HepG2 (cell line): ENCODE data around the gene PKM. TPM values are rescaled to one million over a fixed set of nuclear protein-coding genes. Genes with fewer than 3 reads are reported as not detected.

Experiments used
- ATAC-seq: fragments of 200-7000 bp; cut with Tn5 transposase; 3 replicates; pipeline ENCODE4 v1.9.1; 2020; ENCODE audit warnings: mild to moderate bottlenecking, moderate library complexity
- BruUV-seq: library from RNA; stranded (reverse); fragments of 400-500 nt; replicated peaks from 2 replicates; lab custom pipeline; 2021; lab: Mats Ljungman, UMichigan
- CTCF ChIA-PET: fragments of 300-600 bp; formaldehyde crosslinking; extraction: SDS; loops from one replicate; lab custom pipeline; 2021; ENCODE audit warnings: low total read pairs, inconsistent platforms, low intra/inter-chr PET ratio; lab: Yijun Ruan, JAX
- POLR2A ChIA-PET: fragments of 350-600 bp; sonication (Branson Sonifier 250); formaldehyde crosslinking; loops from one replicate; lab custom pipeline; 2020; ENCODE audit warnings: antibody characterized with exemption, inconsistent platforms; lab: Yijun Ruan, JAX
- DNase-seq: peaks from one replicate; pipeline ENCODE4 v3.0.0-alpha.2; 2015; ENCODE audit warnings: low spot score
- FAIRE-seq: peaks from 3 replicates; lab custom pipeline; 2011; peaks lifted over from hg19 to GRCh38; lab: Jason Lieb, UNC
- H2AFZ ChIP-seq: one replicate; pipeline ENCODE4 v1.6.1; 2011; ENCODE audit warnings: low read length, inconsistent platforms
- H3K27ac ChIP-seq: fragments of 300-600 bp; 3 replicates; pipeline ENCODE4 v1.8.0; 2011; ENCODE audit warnings: mixed run types, mild to moderate bottlenecking, mixed read lengths, low read length, inconsistent platforms; ENCODE audit not compliant: insufficient read depth; ENCODE audit errors: extremely low read length
- H3K27me3 ChIP-seq, 2 experiments: fragments of 200-600 bp in 1 of 2; 2 replicates in 1 of 2; 3 replicates in 1 of 2; pipeline versions ENCODE4 v1.6.0 to v1.8.0; 2011; ENCODE audit warnings: low read length in 2 of 2, mild to moderate bottlenecking in 2 of 2, moderate library complexity in 2 of 2, inconsistent platforms in 1 of 2; ENCODE audit not compliant: insufficient read depth in 2 of 2, control insufficient read depth in 1 of 2
- H3K36me3 ChIP-seq, 2 experiments: fragments of 200-600 bp in 1 of 2; replicated peaks in 1 of 2; 2 replicates in 1 of 2; 3 replicates in 1 of 2; pipeline versions ENCODE4 v1.5.1 to v1.8.0; 2011; ENCODE audit warnings: low read length in 2 of 2, inconsistent platforms in 1 of 2; ENCODE audit not compliant: insufficient read depth in 2 of 2, control insufficient read depth in 1 of 2
- H3K4me1 ChIP-seq: 2 replicates; pipeline ENCODE4 v1.5.1; 2012; ENCODE audit warnings: low read length, inconsistent platforms; ENCODE audit not compliant: insufficient read depth
- H3K4me2 ChIP-seq: 2 replicates; pipeline ENCODE4 v1.6.0; 2011; ENCODE audit warnings: low read depth, low read length, inconsistent platforms
- H3K4me3 ChIP-seq, 3 experiments: fragments of 200-600 bp in 1 of 3; sonication (generic), shearing (Covaris generic) in 1 of 3; replicated peaks in 1 of 3; 2 replicates each; pipeline ENCODE4 v1.5.1; 2011 to 2016; ENCODE audit warnings: low read length in 3 of 3, inconsistent platforms in 2 of 3, low read depth in 2 of 3, mild to moderate bottlenecking in 2 of 3, control low read depth in 1 of 3, mixed read lengths in 1 of 3; ENCODE audit not compliant: insufficient read depth in 1 of 3
- H3K79me2 ChIP-seq: one replicate; pipeline ENCODE4 v1.6.1; 2011; ENCODE audit warnings: low read length, inconsistent platforms; ENCODE audit not compliant: insufficient read depth
- H3K9ac ChIP-seq: 2 replicates; pipeline ENCODE4 v1.6.0; 2011; ENCODE audit warnings: mild to moderate bottlenecking, low read depth, low read length, inconsistent platforms; ENCODE audit not compliant: insufficient read depth
- H3K9me3 ChIP-seq: 2 replicates; pipeline ENCODE4 v1.5.1; 2012; ENCODE audit warnings: mild to moderate bottlenecking, low read length
- H4K20me1 ChIP-seq: 2 replicates; pipeline ENCODE4 v1.6.0; 2011; ENCODE audit warnings: inconsistent platforms, mild to moderate bottlenecking, low read length, moderate library complexity; ENCODE audit not compliant: insufficient read depth
- ADNP ChIP-seq: sonication (generic); formaldehyde crosslinking; IDR thresholded peaks from 2 replicates; pipeline ENCODE4 v1.4.0; 2020; ENCODE audit warnings: missing genetic modification reagents
- GPN1 ChIP-seq: sonication (generic); formaldehyde crosslinking; IDR thresholded peaks from 2 replicates; pipeline ENCODE4 v1.5.1; 2020; ENCODE audit warnings: missing genetic modification reagents, borderline replicate concordance
- HNF1B ChIP-seq: sonication (generic); formaldehyde crosslinking; IDR thresholded peaks from 2 replicates; pipeline ENCODE4 v1.5.1; 2020; ENCODE audit warnings: mild to moderate bottlenecking, moderate library complexity, missing genetic modification reagents
- MXD3 ChIP-seq: IDR thresholded peaks from 2 replicates; pipeline ENCODE4 v1.6.1; 2016; ENCODE audit warnings: mild to moderate bottlenecking, missing biosample characterization, missing genetic modification reagents
- POLR2A ChIP-seq, 2 experiments: IDR thresholded peaks; 2 replicates each; pipeline ENCODE4 v1.6.1; 2011; ENCODE audit warnings: low read depth in 2 of 2, low read length in 2 of 2, mild to moderate bottlenecking in 1 of 2, moderate library complexity in 1 of 2; ENCODE audit not compliant: insufficient read depth in 1 of 2
- RBFOX2 ChIP-seq: fragments of 200-400 bp; formaldehyde crosslinking; IDR thresholded peaks from 2 replicates; pipeline ENCODE4 v1.6.1; 2017; ENCODE audit warnings: low read depth, mild to moderate bottlenecking, low read length
- RFX5 ChIP-seq: IDR thresholded peaks from 2 replicates; pipeline ENCODE4 v1.6.1; 2011; ENCODE audit warnings: low read depth, low read length, improper control_type of control experiment
- TERF1 ChIP-seq: sonication (generic); formaldehyde crosslinking; IDR thresholded peaks from 2 replicates; pipeline ENCODE4 v1.8.0; 2022; ENCODE audit warnings: mild to moderate bottlenecking, missing genetic modification reagents, moderate library complexity
- THAP7 ChIP-seq: sonication (generic); formaldehyde crosslinking; IDR thresholded peaks from 2 replicates; pipeline ENCODE4 v1.8.1; 2023; ENCODE audit warnings: mild to moderate bottlenecking, missing genetic modification reagents
- ZNF160 ChIP-seq: sonication (generic); formaldehyde crosslinking; IDR thresholded peaks from 2 replicates; pipeline ENCODE4 v1.8.0; 2022; ENCODE audit warnings: mild to moderate bottlenecking, inconsistent platforms, missing genetic modification reagents
- WGBS: methylation state at CpG from one replicate; pipeline ENCODE4 v1.1.6; 2017; ENCODE audit warnings: low lambda C conversion rate; 5-methylcytosine and 5-hydroxymethylcytosine counted together
- in situ Hi-C: cut with HindIII; loops from 2 replicates; pipeline ENCODE4 v1.10.0; 2017; ENCODE audit warnings: low pct_unique_long_range_greater_than_20kb; ENCODE audit not compliant: extremely low pct_ligation_motif_present
- intact Hi-C: fragments of 100-400 bp; cut with micrococcal nuclease; formaldehyde crosslinking; loops from one replicate; pipeline ENCODE4 v1.10.0; 2022; ENCODE audit not compliant: unreplicated experiment
- polyA plus RNA-seq, 8 experiments: library from polyadenylated mRNA; depleted of rRNA in 3 of 8; stranded (reverse) in 7 of 8; unstranded in 1 of 8; fragments of >200 nt; fragmentation: Illumina TruSeq in 4 of 8; extraction: Trizol in 4 of 8; gene quantifications; 2 replicates each; pipeline versions ENCODE4 v1.2.1 to v1.2.3, GENCODE V29; 2011 to 2016; ENCODE audit warnings: low read depth in 4 of 8, missing spikeins in 1 of 8, mixed read lengths in 1 of 8; ENCODE audit not compliant: insufficient read depth in 1 of 8
- total RNA-seq, 5 experiments: library from RNA; depleted of rRNA; stranded (reverse); fragments of >200 nt; fragmentation: Illumina TruSeq; extraction: Trizol; gene quantifications; 2 replicates each; pipeline ENCODE4 v1.2.3, GENCODE V29; 2016; ENCODE audit warnings: low read depth in 1 of 5

PKM gene
- total and polyA plus RNA-seq, 2 of the 13 experiments (the other 11 are each of a cell fraction or from before 2014, with no cell fraction given) = 488 to 780 TPM

GRCh38 chr15:72217216-72217615 is 13.8 kb downstream of the PKM start:
- Histone ChIP-seq H3K9me3 (no peaks in the 10 kb centered on the region), H3K9ac (no peak overlapping the region), H3K4me2 (no peak overlapping the region), H3K4me1 (peaks cover 53% of the 10 kb centered on the region), H2AFZ (no peak overlapping the region), H3K27me3 (no peaks in the 10 kb centered on the region), H3K79me2 (peaks cover 38% of the 10 kb centered on the region), H3K36me3 (peaks cover 34 to 90% of the 10 kb centered on the region in 2 experiments), H3K27ac (no peak overlapping the region), H4K20me1 (peaks cover 88% of the 10 kb centered on the region), H3K4me3 (no peak overlapping the region)
- intact Hi-C loops (no loop called here), in situ Hi-C loops (no loop called here)
- CTCF ChIA-PET = no interaction called here
- ATAC-seq (no peak), DNase-seq (no peak), FAIRE-seq (no peak)
- POLR2A ChIA-PET = interaction anchor here (0.9 kb wide), 1 partner anchor 9 kb away, joined by 4 read pairs; no protein-coding TSS in a partner anchor
- 99% methylated on average over 4 of the region's 4 CpGs for WGBS
- no TSS peak for BruUV-seq
- TF ChIP-seq HNF1B (CRISPR knock-in tag) (no peak), ZNF160 (CRISPR knock-in tag) (no peak), THAP7 (CRISPR knock-in tag) (no peak), RBFOX2 (0 out of 2 replicates have a peak, but pooled peaks have one; percentile 17), RFX5 (no peak), POLR2A (IDR thresholded peaks at IDR 0.05; ENCODE audit: insufficient read depth in 1 of 2, low read depth in 2 of 2, low read length in 2 of 2) (peak in 1 of 2 experiments; percentile 17; a peak in 1 of 4 replicates), GPN1 (no peak), MXD3 (no peak), TERF1 (CRISPR knock-in tag) (no peak), ADNP (no peak)
